ENCODE results near the gene SLC6A19. TPM values are rescaled to one million over a fixed set of nuclear protein-coding genes. Genes with fewer than 3 reads are reported as not detected.

The SLC6A19 gene
- total and polyA plus RNA-seq, 9 of the 15 experiments (the other 6 are each of a cell fraction or from before 2014, with no cell fraction given): 0.03 to 1.6 (median 0.59) TPM

- no peak for TF ChIP-seq SETDB1 (IDR thresholded peaks at IDR 0.05; ENCODE audit: low read length)
- no peak for TF ChIP-seq ERF (CRISPR knock-in tag; IDR thresholded peaks at IDR 0.05)
- peak; percentile 58 for TF ChIP-seq SMC3 (conservative IDR thresholded peaks at IDR 0.05; ENCODE audit: insufficient read depth, low read depth, low read length)
- TF ChIP-seq, protein P1, sequence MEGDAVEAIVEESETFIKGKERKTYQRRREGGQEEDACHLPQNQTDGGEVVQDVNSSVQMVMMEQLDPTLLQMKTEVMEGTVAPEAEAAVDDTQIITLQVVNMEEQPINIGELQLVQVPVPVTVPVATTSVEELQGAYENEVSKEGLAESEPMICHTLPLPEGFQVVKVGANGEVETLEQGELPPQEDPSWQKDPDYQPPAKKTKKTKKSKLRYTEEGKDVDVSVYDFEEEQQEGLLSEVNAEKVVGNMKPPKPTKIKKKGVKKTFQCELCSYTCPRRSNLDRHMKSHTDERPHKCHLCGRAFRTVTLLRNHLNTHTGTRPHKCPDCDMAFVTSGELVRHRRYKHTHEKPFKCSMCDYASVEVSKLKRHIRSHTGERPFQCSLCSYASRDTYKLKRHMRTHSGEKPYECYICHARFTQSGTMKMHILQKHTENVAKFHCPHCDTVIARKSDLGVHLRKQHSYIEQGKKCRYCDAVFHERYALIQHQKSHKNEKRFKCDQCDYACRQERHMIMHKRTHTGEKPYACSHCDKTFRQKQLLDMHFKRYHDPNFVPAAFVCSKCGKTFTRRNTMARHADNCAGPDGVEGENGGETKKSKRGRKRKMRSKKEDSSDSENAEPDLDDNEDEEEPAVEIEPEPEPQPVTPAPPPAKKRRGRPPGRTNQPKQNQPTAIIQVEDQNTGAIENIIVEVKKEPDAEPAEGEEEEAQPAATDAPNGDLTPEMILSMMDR (IDR thresholded peaks at IDR 0.05 in 2 of 3, conservative IDR thresholded peaks at IDR 0.05 in 1 of 3; ENCODE audit: insufficient read depth in 2 of 3, low read depth in 1 of 3, low read length in 3 of 3): peak; percentile 77 to 91 (median 83)
- TF ChIP-seq ZBTB9 (CRISPR knock-in tag; IDR thresholded peaks at IDR 0.05): 0 out of 2 replicates have a peak, but pooled peaks have one; percentile 37
- TF ChIP-seq ZNF740 (CRISPR knock-in tag; IDR thresholded peaks at IDR 0.05): peak; percentile 62; the same call in 1 of the 2 replicates
- TF ChIP-seq ZNF740 (tag; IDR thresholded peaks at IDR 0.05): no peak
- 0 out of 4 replicates have a peak, but pooled peaks of 1 of the 2 experiments have one; percentile 28 for TF ChIP-seq NRF1 (conservative IDR thresholded peaks at IDR 0.05 in 1 of 2, IDR thresholded peaks at IDR 0.05 in 1 of 2)
- peak; percentile 48 for TF ChIP-seq ZFX (CRISPR knock-in tag; IDR thresholded peaks at IDR 0.05)
- peak in 1 of 2 experiments; percentile 82; a peak in 2 of 4 replicates for TF ChIP-seq RCOR1 (IDR thresholded peaks at IDR 0.05; ENCODE audit: borderline replicate concordance in 1 of 2, low read depth in 2 of 2, low read length in 2 of 2)
- 0 out of 4 replicates have a peak, but pooled peaks of 1 of the 2 experiments have one; percentile 10 for TF ChIP-seq SRF (CRISPR knock-in tag; IDR thresholded peaks at IDR 0.05)
Measured at GRCh38 chr5:1204693-1205242, 3.4 kb downstream of the SLC6A19 start (continued).

All from K562 (cell line).